NCI-H128 (cell line): Measurements from ENCODE around the gene HOXC9.

Experiments
- DNase-seq: peaks from one replicate; lab custom pipeline; 2025; ENCODE audit not compliant: unreplicated experiment; lab: John Stamatoyannopoulos, UW

HOXC9 gene

GRCh38 chr12:54000116-54001114 is at the start of gene HOXC9:
HOXC9 (plus strand) TSS chr12:54000161; CDS start chr12:54000189, 28 bp downstream.
- no peak for DNase-seq

GRCh38 chr12:53950437-53950773 is 49.6 kb upstream of the HOXC9 start:
- DNase-seq = no peak

GRCh38 chr12:53950789-53951576 is 49.0 kb upstream of the HOXC9 start:
- DNase-seq = no peak

- no peak for DNase-seq
Measured at GRCh38 chr12:53951577-53952334, 48.2 kb upstream of the HOXC9 start.

- no peak for DNase-seq
Measured at GRCh38 chr12:53952335-53952694, 47.6 kb upstream of the HOXC9 start.

GRCh38 chr12:53952871-53953734 is 46.9 kb upstream of the HOXC9 start:
- no peak for DNase-seq

- DNase-seq = no peak
Measured at GRCh38 chr12:53953831-53954693, 45.9 kb upstream of the HOXC9 start.

- DNase-seq = no peak
Measured at GRCh38 chr12:53954694-53955035, 45.3 kb upstream of the HOXC9 start, which contains the start of gene HOXC12. HOXC12 (plus strand) TSS chr12:53954903; CDS start chr12:53954930, 27 bp downstream.

GRCh38 chr12:53955036-53955775 is 44.8 kb upstream of the HOXC9 start:
- no peak for DNase-seq

GRCh38 chr12:53955776-53956250 is 44.1 kb upstream of the HOXC9 start:
- no peak for DNase-seq

GRCh38 chr12:53956251-53956887 is 43.6 kb upstream of the HOXC9 start:
- no peak for DNase-seq

GRCh38 chr12:53956914-53957536 is 42.9 kb upstream of the HOXC9 start:
- DNase-seq = no peak

GRCh38 chr12:53958128-53958527 is 41.8 kb upstream of the HOXC9 start:
- no peak for DNase-seq

- DNase-seq = no peak
Measured at GRCh38 chr12:53959314-53959713, 40.6 kb upstream of the HOXC9 start.

- DNase-seq = no peak
Measured at GRCh38 chr12:53960187-53961024, 39.6 kb upstream of the HOXC9 start.

GRCh38 chr12:53961025-53961761 is 38.8 kb upstream of the HOXC9 start:
- DNase-seq = no peak
